8988T (cell line): ENCODE results near the gene GLDC.
"Not testable (repeated sequence)": the region's sequence is repeated elsewhere in the genome, so short reads cannot be mapped to it uniquely, and the experiment has no call there.

Experiments used
- DNase-seq: peaks from one replicate; pipeline ENCODE4 v3.0.0; 2011

GLDC gene

GRCh38 chr9:6660512-6660911 lies 15.0 kb upstream of the GLDC start:
- DNase-seq: no peak

DNA sequence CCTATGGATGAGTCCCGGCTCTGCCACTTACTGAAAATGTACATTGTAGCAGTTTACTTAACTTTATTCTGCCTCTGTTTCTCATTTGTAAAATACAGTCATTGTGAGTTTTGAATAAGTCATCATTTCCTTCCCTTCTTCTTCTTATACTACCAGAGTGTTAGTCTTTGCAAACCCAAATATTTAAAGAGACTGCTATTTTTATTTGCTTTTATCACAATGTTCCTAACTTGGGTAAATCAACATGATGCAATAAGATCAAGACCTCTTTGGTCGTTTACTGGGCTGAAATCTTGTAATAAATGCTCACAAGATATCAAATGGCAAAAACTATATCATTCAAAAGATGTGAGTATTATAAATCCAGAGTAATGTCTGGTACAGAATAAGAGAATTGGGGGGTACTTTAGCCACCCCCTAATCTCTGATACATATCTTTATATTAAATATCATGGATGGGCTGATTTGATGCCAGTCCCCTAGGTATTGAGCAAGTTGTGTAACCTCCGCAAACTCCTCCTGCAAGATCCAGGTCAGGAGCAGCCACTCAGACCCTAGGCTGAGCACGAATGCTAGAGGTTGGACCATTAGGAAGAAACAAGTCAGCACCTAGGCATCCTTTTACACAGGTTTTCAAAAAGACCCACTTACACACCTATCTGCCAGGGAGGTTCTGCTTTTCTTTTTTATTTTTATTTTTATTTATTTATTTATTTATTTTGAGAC lies 13.3 kb upstream of the GLDC start:
- no peak for DNase-seq

GRCh38 chr9:6656614-6657300 lies 11.2 kb upstream of the GLDC start:
- no peak for DNase-seq

- no peak for DNase-seq
These were observed 9.5 kb upstream of the GLDC start for GRCh38 chr9:6655036-6655435.

DNA sequence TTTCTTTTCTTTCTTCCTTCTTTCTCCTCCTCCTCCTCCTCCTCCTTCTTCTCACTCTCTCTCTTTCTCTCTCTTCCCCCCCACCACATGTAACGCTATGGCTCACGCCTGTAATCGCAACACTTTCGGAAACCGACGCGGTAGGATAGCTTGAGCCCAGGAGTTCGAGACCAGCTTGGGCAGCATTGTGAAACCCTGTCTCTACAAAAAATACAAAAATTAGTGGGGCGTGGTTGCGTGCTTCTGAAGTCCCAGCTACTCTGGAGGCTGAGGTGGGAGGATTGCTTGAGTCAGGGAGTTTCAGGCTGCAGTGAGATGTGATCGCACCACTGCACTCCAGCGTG lies 736 bp upstream of the GLDC start:
- DNase-seq: no peak

DNA sequence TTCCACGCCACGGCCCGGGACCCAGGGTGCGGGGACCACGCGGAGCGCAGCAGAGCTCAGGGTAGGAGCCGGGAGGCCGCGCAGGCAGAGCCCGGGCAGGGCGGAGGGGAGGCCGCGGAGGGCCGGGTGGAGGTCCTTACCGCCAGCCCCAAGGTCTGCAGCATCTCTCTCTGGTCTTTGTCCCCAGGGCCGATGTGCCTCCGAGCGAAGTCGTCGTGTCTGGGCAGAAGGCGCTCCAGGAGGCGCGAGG lies 499 bp downstream of the GLDC start:
- DNase-seq: not testable (repeated sequence)

DNA sequence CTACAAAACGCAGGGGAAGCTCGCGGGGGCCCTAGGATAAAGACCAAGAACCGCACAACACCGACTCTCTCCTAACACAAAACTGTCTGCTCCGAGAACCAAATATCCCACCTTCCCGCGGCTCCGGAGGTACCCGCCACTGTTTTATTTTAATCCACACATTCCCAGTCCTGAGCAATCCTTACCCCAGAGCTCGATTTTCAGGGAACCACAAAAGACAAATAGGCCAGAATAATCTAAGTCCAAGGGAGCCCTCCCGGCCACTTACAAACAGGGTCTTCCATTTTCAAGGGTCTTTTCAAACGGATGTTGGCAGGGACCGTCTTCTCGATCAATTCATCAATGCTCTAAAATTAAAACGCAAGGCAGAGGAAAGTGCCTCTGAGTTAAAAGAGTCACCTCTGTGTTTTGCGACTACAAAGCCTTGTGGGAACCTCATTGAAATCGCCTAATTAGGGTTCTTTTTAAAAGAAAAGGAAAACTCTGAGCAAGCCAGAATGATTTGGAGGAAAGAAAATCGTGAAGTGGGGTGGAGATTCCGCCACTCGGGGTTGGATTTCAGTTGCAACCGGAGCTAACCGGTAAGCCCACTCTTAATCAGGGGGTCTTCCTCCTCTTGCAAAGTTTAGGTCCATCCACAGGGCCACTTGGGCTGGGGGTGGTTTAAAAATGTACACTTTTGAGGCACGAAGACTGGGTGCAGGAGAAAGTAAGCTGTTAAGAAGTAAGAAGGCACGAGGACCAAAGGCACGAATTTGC lies 1.0 kb downstream of the GLDC start:
- no peak for DNase-seq

DNA sequence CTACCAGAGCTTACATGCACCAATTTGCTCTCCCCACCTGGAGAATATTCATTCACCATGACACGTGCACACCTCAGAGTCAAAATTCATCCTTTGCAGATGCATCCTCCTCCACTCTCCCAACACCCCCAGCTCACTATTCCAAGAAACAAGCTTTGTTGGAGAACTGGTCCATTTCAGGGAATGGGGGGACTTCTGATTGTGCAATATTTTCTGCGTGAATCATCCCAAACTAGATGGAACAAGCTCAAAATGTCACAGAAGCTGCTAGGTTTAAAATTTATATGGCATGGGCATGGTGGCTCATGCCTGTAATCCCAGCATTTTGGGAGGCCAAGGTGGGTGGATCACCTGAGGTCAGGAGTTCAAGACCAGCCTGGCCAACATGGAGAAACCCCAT lies 3.6 kb downstream of the GLDC start:
- no peak for DNase-seq

DNA sequence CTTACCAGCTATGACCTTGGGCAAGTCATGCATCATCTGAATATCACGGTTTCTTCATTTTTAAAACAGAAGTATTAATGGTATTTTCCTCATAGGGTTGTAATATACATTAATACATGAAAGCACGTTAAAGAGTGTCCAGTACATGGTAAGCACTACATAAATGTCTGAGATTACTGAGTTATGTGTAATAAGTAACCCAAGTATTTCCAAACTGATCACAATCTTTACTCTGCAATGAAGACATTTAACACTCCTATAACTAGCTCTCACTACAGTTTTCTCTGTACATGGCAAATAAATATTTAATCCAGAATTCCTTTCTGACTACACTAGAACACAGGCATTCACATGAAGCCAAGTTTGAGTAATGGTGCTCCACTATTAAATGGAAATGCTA lies 4.0 kb downstream of the GLDC start:
- DNase-seq: no peak

GRCh38 chr9:6641056-6641455 lies 4.5 kb downstream of the GLDC start:
- DNase-seq: no peak

DNA sequence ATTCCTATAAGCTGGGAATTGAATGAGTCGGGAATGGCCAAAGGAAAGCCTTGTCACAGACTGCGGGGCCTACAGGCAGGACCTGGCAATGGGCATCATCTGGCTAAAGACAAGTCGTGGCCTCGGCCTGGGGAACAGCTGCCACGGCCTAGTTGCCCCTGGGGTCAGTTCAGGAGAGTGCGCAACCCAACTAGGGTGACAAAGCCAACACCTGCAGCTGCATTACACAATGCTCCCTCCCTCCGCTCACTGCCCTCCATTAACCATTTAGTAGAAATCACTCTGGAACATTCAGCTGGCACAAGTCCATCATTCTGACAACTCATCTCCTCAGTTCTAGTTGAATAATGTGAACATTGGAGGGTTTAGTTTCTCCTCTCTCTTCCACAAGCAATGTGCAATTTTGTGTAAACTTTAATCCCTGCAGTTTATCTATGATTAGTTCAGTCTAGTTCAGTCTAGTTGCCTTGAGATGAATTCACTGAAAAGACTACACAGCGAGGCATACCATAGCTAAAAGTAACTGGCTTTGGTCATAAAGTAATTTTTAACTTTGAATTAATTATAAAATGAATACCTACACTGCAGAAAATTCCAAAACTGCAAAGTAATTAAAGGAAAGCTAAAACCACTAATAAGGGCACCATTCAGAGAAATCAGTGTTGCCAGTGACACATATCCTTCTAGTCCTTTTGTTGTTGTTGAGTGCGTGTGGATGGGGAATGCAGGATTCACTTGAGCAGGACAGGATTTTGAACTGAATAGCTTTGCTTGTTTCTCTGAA lies 5.1 kb downstream of the GLDC start:
- no peak for DNase-seq

DNA sequence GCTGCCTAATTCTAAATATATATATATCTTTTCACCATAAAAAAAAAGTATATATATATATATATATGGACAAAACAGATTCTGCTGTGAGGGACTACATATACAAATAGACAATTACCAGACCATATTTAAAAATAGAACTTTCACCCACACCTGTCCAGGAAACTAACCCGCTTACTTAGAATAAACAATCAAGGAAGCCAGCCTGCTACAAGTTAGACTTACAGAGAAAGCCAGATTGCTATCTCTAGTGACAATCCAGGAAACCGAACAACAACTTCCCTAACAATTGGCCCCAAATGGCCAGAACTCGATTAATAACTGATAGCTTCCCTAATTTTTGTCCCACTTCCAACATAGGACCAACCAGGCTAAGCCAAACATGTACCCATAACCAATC lies 5.9 kb downstream of the GLDC start:
- DNase-seq: no peak

- DNase-seq: no peak
These were observed 11.1 kb downstream of the GLDC start for GRCh38 chr9:6634444-6634843.

- no peak for DNase-seq
These were observed 12.2 kb downstream of the GLDC start for GRCh38 chr9:6633378-6633777.

DNA sequence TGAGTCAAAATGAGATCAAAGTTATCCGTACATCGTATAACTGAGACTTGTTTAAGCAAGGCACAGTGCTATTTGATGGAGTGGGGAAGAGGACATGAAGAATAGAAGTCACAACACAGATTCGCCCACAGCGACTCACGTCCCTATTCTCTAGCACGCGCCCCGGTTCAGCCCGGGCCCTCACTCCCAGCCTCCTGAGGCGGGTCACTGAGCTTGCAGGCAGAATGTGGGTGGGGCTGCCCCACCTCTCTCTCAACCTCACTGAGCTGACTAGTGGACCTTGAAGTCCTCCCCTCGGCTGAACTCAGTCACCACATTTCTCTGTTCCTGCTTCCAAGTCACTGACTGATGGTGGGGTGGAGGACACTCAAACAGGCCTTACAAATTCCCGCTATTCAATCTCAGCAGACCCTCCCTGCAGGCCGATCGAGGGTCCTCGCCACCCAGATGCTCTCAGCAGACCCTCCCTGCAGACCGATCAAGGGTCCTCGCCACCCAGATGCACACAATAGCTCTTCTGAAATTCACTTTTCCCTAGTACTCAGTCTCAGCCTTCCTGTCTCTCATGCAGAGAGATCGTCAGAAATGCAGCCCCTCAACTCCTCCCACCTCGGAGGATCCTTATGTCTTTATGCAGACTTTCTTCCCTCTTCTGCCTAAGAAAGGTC lies 12.9 kb downstream of the GLDC start:
- DNase-seq: no peak

- no peak for DNase-seq
These were observed 14.4 kb downstream of the GLDC start for GRCh38 chr9:6631207-6631512.

- no peak for DNase-seq
These were observed 14.9 kb downstream of the GLDC start for GRCh38 chr9:6630502-6631206.

GRCh38 chr9:6628704-6629103 lies 16.8 kb downstream of the GLDC start:
- DNase-seq: no peak

- no peak for DNase-seq
These were observed 20.2 kb downstream of the GLDC start for GRCh38 chr9:6625363-6625762.

DNA sequence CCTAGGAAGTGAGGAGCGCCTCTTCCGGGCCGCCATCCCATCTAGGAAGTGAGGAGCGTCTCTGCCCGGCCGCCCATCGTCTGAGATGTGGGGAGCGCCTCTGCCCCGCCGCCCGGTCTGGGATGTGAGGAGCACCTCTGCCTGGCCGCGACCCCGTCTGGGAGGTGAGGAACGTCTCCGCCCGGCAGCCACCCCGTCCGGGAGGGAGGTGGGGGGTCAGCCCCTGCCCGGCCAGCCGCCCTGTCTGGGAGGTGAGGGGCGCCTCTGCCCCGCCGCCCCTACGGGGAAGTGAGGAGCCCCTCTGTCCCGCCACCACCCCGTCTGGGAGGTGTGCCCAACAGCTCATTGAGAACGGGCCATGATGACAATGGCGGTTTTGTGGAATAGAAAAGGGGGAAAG lies 22.7 kb downstream of the GLDC start:
- not testable (repeated sequence) for DNase-seq

- no peak for DNase-seq
These were observed 24.7 kb downstream of the GLDC start for GRCh38 chr9:6620796-6621195.

DNA sequence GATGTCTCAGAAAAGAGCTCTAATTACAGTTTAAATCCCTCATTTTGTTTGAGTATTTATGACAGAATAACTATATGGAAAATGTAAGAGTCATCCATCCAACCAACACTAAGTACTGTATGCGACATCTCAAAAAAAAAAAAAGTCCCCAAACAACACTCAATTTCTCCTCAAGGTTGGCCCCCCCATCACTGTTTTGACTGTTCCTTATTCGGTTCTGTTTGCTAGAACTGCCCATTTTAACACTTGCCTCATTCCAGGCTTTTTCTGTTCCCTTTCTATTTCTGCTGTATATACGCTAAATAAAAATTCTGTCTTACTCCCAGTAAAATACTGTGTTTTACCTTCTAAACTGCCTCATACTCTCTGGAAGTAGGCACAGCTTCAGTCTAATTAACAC lies 25.2 kb downstream of the GLDC start:
- no peak for DNase-seq

- DNase-seq: no peak
These were observed 25.6 kb downstream of the GLDC start for GRCh38 chr9:6619909-6620308.
